GM21360 (cell line): ENCODE measurements around the gene TWF2.

Experiments
- ATAC-seq: cut with Tn5 transposase; IDR thresholded peaks from one replicate; pipeline ENCODE4 v1.9.1; 2021; ENCODE audit warnings: mild to moderate bottlenecking, moderate library complexity; ENCODE audit not compliant: unreplicated experiment

Gene TWF2

DNA sequence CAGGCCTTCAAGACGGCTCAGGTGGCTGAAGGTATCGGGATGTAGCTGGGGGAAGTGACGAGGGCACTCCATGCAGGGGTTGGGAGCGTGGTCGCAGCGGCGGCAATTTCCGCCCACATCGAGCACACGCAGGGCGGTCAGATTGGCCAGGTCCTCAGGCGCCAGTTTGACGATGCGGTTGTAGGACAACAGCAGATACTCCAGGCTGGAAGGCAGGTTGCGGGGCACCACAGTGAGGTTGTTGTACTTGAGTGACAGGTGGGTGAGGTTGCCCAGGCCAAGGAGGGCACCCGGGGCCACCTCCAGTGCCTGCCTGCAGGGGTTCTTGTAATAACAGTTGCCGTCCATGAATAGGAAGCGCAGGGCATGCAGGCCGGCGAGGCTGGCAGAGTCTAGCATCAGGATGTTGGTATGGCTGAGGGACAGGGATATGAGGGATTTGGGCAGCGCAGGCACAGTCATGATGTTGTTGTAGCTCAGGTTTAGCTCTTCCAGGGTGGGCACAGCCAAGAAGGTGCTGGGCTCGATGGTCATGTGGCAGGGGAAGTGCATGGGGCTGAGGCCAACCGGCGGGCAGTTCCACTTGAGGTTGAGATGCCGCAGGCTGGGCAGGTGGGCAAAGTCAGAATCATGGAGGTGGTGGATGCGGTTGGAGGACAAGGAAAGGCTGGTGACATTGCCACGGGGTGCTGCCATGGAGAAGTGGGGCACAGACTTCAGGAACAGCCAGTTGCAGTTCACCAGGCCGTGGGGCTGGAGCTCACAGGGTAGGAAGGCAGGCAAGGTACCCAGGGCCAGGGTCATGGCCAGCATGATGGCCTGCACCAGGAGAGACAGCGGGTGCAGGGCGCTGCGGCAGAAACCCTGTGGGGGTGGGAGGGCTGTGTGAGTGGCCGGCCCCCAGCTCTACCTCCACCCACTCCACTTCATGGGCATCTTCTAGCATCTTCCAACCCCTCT, 15.2 kb downstream of the TWF2 start:
- ATAC-seq: no peak

GRCh38 chr3:52222319-52223221, 16.4 kb downstream of the TWF2 start:
- no peak for ATAC-seq

- ATAC-seq: no peak
Observed at GRCh38 chr3:52221563-52222318, 17.2 kb downstream of the TWF2 start.

DNA sequence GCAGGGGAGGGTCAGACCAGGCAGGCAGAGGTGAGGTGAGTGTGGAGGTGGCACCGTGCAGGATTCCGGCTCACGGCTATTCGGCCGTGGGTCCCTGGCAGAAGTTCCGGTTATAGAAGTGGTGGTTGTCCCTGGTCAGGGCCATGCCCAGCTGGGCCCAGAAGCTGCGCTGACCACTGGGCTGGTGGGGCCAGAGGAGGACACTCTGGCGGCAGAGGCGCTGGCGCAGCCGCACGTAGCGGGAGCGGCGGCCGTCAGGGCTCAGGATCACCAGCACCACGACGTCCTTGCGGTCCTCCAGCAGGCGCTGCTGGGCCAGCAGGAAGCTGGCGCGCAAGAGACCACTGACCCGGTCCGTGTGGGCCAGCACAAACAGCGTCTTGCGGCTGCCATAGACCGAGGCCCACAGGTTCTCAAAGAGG, 17.8 kb downstream of the TWF2 start:
- no peak for ATAC-seq

- ATAC-seq: no peak
Observed at GRCh38 chr3:52220380-52221026, 18.5 kb downstream of the TWF2 start.

DNA sequence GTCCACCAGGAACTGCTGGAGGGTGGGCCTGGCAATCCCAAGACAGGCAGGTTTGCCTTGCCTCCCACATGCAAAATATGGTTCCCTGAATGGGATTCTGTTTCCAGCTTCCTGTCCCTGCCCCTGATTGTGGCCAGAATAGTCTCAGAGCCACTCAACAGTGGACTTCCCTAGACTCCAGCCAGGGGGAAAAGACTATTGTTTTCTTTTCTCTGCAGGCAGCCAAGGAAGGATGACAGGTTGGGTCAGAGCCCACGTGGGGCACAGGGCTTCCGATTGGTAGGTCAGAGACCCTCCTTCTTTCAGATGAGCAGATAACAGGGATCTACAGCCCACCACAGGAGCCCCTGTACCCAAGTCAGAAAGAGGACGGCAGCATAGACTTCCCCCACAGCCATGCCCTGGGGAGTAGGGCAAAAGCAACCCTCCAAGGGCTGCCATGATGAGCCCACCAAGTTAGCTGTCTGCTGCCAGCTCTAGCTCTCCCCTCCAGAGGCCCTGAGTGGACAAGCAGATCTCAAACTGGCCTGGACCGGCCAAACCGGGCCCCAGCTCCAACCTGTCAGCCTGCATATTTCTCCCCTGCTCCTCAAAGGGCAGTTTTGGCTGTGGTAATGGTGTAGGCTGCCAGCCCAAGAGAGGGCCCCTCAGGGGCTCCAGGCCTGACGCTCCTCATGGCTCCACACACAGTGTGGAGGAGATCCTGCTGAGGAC, 19.9 kb downstream of the TWF2 start:
- ATAC-seq: no peak

DNA sequence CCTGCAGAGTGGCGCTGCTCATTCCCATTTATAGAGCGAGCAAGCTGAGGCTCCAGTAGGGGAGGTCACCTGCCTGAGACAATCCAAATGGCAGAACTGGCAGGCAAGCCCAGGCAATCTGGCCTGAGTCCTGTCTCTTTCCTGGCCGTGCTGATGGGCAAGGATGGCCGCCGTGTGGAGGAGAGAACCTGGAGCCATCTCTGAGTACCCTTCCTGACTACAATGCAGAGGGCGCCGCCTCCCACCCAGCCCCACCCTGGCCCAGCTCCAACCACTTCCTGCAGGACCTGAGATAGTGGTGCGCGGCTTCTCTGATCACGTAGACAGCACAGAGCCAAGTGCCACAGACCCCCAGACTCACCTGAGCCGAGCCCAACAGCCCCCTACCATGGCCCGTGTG, 20.5 kb downstream of the TWF2 start:
- no peak for ATAC-seq

GRCh38 chr3:52218026-52218425, 20.9 kb downstream of the TWF2 start:
- no peak for ATAC-seq

GRCh38 chr3:52217409-52217805, 21.6 kb downstream of the TWF2 start:
- ATAC-seq: no peak

GRCh38 chr3:52216585-52217408, 22.2 kb downstream of the TWF2 start:
- no peak for ATAC-seq

- ATAC-seq: no peak
Observed at GRCh38 chr3:52215351-52215750, 23.6 kb downstream of the TWF2 start.

- no peak for ATAC-seq
Observed at GRCh38 chr3:52213901-52214300, 25.1 kb downstream of the TWF2 start.

DNA sequence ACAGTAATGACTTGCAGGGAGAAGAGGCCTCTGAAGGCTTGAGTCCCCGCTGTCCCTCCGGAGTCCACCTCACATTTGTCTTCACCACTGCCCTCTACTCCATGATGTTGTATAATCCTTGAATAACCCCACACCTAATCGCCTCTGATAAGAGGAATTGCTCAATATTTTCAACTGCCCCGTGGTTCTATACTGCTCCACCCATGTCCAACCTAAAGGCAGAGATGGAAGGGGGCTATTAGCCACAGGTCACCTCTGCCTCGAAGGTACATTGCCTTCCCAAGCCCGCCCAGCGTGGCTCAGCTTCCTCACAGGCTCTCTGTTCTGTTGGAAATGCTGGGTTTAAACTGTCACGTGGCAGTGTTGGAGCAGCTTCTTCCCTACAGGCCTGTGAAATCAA, 26.0 kb downstream of the TWF2 start:
- ATAC-seq: no peak

- ATAC-seq: no peak
Observed at GRCh38 chr3:52211268-52211891, 27.6 kb downstream of the TWF2 start.

- ATAC-seq: no peak
Observed at GRCh38 chr3:52210550-52211046, 28.4 kb downstream of the TWF2 start.

DNA sequence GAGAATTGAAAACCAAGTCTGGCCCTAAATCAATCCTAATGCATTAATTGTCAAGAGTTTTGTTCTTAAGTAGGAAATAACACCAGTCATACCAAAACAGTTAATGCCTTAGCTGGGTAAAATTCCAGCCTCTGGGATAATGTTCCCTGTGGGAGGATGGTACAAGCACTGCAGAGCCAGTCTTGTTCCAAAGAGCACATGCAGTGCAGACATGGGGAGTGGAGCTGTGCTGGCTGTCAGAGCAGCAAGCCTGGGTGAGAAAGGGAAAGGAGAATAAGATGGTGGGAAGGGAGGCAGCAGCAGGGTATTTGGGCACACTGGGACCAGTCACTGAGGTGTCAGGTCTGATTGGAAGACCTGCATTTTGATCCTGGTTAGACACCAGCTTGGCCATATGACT, 28.9 kb downstream of the TWF2 start:
- ATAC-seq: no peak

GRCh38 chr3:52208556-52208955, 30.4 kb downstream of the TWF2 start:
- no peak for ATAC-seq

DNA sequence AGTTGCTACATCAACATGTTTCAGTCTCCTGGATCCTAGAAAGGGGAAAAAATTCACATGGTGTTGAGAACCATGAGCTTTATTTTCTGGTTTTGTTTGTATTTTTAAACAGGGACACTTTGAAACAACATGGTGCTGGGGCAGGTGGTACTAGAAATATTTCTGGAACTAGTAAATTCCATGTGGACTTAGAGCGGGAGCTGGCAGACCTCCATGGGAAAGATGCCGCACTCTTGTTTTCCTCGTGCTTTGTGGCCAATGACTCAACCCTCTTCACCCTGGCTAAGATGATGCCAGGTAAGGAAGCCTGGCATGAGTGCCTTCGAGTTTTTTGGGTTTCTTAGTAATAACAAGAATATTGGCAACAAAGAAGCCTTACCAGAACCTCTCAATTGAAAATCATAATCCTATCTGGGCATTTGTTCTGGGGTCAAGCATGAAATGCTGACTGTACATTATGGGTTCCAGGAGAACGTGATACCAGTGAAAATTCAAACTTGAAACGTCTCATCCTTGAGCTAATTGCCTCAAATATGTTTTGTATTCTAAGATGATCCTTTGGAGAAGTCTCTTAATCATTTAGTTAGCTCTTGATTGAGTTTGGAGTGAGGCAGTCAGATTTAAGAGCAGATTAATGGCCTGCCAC, 33.1 kb downstream of the TWF2 start:
- no peak for ATAC-seq
